GM21723 (cell line): ENCODE results near the gene CFAP58.
A peak's percentile ranks its signal among the peaks of the same experiment; 100 is the strongest.

Experiments used
- ATAC-seq: cut with Tn5 transposase; IDR thresholded peaks from one replicate; pipeline ENCODE4 v1.9.1; 2021; ENCODE audit warnings: mild to moderate bottlenecking, moderate library complexity; ENCODE audit not compliant: unreplicated experiment

Gene CFAP58, protein sequence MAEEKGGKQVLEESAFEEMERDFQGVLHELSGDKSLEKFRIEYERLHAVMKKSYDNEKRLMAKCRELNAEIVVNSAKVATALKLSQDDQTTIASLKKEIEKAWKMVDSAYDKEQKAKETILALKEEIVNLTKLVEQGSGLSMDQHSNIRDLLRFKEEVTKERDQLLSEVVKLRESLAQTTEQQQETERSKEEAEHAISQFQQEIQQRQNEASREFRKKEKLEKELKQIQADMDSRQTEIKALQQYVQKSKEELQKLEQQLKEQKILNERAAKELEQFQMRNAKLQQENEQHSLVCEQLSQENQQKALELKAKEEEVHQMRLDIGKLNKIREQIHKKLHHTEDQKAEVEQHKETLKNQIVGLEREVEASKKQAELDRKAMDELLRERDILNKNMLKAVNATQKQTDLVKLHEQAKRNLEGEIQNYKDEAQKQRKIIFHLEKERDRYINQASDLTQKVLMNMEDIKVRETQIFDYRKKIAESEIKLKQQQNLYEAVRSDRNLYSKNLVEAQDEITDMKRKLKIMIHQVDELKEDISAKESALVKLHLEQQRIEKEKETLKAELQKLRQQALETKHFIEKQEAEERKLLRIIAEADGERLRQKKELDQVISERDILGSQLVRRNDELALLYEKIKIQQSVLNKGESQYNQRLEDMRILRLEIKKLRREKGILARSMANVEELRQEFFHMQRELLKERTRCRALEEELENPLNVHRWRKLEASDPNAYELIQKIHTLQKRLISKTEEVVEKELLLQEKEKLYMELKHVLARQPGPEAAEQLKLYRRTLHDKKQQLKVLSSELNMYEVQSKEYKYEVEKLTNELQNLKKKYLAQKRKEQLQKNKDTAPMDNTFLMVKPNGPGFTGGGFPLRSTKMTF

GRCh38 chr10:104353325-104354048 is at the start of gene CFAP58:
TSS of gene CFAP58 (plus strand) at chr10:104353833. CDS start at chr10:104353898, 65 bp downstream.
- peak; percentile 65 for ATAC-seq

DNA sequence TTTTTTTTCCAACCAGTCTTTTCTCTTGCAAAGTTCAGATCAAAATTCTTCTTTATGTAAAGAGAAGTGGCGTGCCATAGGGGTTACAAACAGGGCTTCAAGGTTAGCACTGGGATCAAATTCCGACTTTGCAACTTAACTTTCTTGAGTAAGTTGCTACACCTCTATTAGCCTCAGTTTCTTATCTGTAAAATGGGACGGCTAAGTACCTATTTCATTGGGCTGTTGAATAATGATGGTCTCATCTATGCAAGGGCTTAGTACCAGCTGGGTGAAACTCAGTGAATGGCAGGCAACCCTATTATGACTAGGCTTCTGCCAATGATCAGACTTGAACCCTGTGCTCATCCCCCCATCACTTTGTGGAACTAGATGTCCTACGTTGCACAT is 49.3 kb upstream of the CFAP58 start:
- no peak for ATAC-seq

DNA sequence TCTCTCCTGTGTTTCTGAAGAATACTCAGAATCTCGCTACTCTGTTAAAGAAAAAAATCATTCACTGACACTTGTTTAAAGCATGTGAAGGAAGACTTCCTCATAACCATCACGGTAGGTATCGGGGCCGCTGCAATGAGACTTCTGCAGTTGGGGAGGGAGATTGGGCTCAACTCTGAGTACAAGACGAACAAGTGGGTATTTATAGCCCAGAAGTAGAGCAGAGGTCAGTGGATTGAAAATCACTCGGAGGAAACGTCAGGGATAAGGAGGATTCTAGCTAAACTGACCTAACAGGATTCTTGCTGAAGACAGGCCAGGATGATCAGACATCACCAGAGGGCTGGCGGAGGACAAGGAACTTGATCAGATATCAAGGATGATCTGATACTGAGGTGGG is 48.7 kb upstream of the CFAP58 start:
- ATAC-seq: no peak

- ATAC-seq: no peak
Measured at GRCh38 chr10:104306897-104307296, 46.7 kb upstream of the CFAP58 start.

- ATAC-seq: no peak
Measured at GRCh38 chr10:104307576-104308438, 45.8 kb upstream of the CFAP58 start.

DNA sequence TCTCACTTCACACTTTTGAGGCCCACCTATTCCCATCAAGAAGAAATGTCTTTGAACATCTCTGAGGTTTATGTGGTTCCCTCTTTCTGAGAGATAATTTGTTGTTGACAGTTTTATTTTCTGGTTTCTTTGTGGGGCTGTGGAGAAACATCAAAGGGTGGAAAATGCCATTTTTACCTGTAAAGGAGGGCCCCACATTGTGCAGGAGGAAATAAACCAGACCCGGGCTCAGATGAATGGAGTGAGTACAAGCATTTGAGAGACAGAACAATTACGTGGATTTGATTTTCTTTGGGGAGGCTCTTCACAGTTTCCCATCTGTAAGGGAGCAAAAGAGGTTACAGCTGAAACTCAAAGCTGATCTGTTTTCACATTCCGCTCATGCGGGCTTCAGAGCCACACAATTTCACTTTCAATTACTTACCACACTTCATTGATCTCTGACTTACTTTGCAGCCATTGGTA is 45.2 kb upstream of the CFAP58 start:
- peak; percentile 82 for ATAC-seq

GRCh38 chr10:104309980-104310978 is 43.4 kb upstream of the CFAP58 start:
- ATAC-seq: no peak

- no peak for ATAC-seq
Measured at GRCh38 chr10:104311184-104311720, 42.4 kb upstream of the CFAP58 start.

DNA sequence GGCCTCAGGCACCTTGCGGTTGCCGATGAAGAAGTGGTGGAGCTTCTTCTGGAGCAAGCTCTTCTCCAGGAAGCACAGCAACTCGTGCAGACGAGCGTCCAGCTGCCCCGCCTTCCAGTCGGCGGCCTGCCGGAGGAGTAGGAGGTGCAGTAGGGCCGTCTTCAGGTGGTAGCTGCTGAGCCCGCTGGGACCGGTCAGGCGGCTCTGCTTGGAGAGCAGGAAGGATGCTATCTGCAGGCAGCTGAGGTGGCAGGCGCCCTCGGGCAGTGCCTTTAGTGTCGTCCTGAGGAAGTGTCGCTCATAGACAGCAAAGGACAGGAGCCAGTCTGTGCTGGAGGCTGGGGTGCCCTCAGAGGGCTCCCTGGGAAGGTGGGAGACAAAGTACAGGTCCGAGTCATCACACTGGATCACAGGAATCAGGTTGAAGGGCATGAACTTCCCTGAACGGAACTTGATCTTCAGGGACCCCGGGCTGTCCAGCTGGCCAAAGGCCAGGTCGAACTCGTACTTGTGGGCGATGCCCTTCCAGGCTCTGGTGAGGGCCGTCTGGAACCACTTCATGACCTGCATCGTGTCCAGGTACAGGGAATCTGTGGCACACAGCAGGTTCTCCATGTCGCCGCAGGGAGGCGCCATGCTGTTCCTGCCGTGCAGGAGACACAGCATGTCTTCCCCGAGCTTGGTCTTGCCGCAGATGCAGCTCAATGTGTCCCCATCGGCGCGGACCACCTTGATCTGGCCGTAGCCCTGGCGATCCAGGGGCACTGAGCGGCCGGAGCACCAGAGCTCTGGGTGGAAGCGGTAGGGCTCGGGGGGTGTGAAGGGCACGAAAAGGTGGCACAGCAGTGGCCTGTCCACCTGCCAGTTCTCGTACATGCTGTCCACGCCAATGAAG is 38.8 kb upstream of the CFAP58 start:
- no peak for ATAC-seq

DNA sequence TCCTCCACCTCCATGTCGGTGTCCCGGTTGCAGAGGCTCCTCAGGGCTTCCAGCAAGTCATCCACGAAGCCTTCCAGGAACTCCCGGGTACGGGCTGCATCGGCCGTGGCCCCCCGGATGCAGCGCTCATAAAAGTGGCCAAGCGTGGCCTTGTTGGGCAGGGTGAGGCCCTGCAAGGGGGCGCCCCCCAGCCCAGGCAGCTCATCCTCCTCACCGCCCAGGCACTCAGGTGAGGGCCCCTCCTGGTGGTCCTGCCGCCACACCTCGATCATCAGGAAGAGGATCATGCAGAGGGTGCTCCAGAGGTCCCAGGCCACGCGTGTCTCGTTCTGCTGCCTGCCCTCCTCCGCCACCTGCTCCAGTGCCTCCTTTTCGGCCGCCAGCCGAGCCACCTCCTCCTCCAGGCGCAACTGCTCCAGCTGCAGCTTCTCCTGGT is 38.1 kb upstream of the CFAP58 start:
- no peak for ATAC-seq

DNA sequence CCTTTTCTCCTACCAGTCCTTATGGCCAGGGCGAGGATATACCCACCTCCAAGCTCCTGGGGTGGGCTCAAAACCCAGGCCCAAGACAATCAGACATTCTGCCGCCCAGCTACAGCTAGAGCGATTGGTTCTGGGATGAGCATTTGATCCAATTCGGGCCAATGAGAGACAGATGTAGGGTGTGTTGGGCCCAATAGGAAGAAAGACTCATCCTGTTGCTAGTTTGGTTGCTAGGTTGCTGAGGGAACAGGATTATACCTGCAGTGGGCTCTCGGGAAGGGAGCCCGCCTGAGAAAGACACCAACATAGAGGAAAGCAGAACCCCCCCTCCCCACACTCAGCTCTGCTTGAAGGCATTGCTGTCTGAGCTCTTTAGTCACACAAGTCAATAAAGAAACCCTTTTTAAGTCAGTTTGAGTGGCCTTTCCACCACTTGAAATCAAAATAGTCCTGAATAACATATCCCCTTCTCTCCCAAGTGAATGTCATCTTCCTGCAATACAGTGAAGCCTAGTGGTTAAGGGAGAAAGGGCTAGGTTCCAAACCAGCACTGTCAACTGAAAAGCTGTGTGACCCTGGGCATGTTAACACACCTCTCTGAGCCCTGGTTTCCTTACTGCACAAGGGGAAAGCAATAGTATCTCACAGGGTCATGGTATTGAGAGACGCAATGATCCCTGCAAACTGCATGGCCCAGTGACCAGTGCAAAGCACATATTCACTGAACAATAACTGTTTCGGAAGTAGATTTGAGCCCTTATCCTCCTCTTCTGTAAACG is 37.1 kb upstream of the CFAP58 start:
- ATAC-seq: no peak

GRCh38 chr10:104317269-104317710 is 36.3 kb upstream of the CFAP58 start:
- peak; percentile 35 for ATAC-seq

- peak; percentile 42 for ATAC-seq
Measured at GRCh38 chr10:104317726-104318299, 35.8 kb upstream of the CFAP58 start.

DNA sequence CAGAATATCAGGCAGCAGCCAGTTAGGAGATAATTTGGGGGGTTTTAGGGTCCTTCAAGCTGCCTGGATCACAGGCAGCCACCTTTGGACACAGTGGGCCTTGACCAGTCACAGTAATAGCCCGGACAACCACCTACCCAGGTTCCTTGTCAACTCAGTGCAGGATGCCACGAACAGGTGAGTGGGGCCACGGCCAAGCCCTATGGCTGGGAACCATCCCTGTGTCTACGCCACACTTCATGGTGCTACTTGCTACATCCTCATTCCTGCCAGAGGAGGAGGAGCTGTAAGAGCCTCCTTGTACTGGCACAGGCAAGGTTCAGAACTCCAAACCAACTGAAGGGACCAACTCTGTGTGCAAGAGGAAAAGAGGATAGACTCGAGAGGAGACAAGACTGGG is 35.3 kb upstream of the CFAP58 start:
- ATAC-seq: no peak

GRCh38 chr10:104318810-104319741 is 34.6 kb upstream of the CFAP58 start:
- no peak for ATAC-seq
